ENCODE measurements around the gene UBL3.
A peak's percentile ranks its signal among the peaks of the same experiment; 100 is the strongest.

Gene UBL3

GRCh38 chr13:29753618-29754472, 96.6 kb downstream of the UBL3 start:
- DNase-seq: peak; percentile 16 to 31 (median 19)

- DNase-seq: no peak
Observed at GRCh38 chr13:29752175-29752574, 98.2 kb downstream of the UBL3 start.

DNA sequence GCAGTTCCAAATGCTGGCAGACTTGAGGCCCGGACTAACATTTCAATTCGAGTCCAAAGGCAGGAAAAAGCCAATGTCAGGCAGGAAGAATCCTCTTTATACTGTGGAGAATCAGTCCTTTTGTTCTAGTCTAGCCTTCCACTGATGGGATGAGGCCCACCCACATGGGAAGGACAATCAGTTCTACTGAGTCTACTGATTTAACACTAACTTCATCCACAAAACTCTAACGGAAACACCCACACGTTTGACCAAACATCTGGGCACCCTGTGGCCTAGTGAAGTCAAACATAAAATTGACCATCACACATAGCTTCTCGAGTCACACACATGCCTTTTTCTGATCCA, 100.3 kb downstream of the UBL3 start:
- no peak for DNase-seq

DNA sequence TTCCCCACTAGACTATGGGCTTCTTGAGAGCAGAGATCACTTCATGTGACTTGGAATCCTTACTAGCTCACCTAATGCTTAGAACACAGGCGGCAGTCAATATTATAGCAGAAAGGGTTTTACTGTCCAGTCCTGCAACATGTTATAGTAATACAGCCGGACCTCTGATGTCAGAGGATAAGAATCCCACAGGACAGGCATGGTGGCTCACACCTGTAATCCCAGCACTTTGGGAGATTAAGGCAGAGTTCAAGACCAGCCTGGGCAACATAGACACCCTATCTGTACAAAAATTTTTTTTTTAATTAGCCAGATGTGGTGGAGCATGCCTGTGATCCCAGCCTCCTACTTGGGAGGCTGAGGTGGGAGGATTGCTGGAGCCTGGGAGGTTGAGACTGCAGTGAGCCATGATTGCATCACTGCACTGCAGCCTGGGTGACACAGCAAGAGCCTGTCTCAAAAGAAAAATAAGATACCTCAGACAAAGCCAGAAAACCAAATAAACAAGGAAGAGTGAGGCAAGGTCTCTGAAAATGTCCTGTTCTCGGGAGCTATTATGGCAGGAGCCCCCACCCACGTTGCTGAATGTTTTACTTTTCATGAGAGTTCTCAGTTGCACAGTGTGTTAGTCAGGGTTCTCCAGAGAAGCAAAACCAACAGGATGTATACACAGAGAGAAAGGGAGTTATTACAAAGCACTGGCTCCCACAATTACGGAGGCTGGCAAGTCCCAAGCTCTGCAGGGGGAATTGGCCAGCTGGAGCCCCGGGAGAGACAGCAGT, 100.8 kb downstream of the UBL3 start:
- no peak for DNase-seq

GRCh38 chr13:29748097-29748496, 102.3 kb downstream of the UBL3 start:
- no peak for DNase-seq

GRCh38 chr13:29746148-29746677, 104.2 kb downstream of the UBL3 start:
- no peak for DNase-seq

DNA sequence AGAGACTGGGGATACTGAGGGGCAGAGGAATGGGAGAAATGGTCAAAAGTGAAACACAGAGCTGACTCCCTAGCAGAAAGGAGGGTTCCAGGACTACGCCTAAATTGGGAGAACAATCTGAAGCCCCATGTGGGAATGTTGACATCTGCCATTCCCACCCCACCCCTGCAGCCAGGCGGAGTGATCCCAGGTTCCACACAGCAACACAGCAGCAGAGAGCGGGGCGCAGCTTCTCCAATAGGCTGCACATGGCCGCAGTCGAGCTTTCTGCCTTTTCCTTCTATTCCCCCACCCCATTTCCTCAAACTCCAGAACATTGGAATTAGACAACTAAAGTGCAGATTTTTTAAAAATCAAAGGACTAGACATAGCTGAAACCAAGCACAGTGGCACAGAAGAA, 104.7 kb downstream of the UBL3 start:
- DNase-seq: no peak

DNA sequence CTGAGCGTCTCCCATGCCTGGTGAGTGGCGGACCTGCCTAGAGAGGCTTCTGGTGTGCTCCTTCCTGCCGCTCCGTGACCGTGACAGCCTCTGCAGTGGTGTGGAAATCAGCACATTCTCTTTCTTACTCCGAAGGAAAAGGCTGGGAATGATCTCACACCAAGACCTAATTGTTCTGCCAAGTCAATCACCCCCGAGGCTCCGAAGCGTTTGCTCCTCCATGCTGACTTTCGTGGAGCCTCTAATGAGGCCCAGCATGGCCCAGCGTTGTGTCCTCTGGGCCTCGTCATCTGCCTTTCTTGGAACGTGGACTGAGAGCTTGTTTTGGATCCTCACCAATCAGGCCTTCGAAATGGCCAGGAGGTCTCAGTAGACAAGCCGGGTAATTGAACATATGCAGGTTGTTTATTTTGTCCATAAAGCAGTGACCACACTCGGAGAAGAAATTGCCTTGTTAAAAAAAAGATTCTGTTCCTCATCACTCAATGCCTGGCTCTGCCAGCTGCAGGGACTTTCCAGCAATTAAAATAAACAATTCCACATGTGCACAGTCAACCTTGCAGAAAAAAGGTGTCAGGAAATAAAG, 107.1 kb downstream of the UBL3 start:
- no peak for DNase-seq

DNA sequence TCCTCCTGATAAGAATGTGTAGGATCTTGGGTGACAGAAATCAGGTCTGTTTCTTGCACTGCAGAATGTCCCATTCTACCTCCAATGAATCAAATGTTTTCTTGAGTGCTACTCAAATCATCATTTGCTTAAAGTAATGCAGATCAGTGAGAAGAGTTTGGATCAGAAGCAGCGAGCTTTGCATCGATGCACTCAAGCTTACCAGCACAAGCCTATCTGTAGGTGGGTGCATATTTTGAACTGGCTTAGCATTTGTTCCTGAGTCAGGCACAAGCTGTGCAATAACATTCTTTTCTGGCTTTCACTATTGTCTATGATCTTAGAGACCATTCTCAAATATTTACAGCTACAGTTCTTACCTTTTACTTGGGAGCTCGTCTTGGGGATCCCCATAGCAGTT, 109.5 kb downstream of the UBL3 start:
- DNase-seq: no peak

- no peak for DNase-seq
Observed at GRCh38 chr13:29737061-29737460, 113.4 kb downstream of the UBL3 start.

DNA sequence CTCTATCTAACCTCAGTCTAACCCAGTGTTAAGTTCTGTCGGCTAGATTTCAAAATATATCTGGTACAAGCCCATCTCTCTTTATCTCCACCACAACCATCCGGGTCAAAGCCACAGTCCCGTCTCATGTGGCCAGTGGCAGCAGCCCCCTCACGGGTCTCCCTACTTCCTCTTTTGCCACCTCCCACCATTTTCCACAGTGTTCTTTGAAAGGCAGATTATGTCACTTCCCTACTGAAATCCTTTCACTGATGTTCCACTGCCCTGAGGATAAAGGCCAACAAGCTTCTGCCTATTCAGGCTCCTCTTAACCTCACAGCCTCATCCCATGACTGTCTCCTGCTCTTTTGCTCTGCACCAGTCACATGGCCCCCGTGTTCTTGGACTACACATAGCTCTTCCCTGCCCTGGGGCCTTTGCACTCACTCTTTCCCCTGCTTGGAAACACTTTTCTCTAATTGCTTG, 117.2 kb downstream of the UBL3 start:
- DNase-seq: peak; percentile 63 to 75 (median 71)

DNA sequence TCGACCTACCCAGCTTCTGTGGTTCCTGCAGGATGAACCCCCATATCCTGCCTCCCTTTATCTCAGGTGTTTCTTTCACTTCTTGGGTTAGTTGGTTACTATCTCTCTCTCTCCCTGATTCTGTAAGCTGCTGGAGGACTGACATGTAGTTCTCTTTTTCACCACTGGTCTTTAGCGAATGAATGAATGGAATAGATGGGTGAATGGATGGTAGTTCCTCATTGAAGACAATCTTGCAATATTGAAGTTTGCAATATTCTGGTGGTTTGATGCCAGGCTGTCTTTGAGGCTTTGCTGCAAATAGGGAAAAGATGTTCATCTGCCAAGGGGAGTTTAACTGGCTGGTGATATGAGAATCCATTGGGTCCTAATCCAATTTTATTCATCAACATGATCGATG, 120.2 kb downstream of the UBL3 start:
- DNase-seq: no peak

GRCh38 chr13:29722415-29722814, 128.0 kb downstream of the UBL3 start:
- DNase-seq: no peak

GRCh38 chr13:29721766-29722165, 128.7 kb downstream of the UBL3 start:
- DNase-seq: no peak

DNA sequence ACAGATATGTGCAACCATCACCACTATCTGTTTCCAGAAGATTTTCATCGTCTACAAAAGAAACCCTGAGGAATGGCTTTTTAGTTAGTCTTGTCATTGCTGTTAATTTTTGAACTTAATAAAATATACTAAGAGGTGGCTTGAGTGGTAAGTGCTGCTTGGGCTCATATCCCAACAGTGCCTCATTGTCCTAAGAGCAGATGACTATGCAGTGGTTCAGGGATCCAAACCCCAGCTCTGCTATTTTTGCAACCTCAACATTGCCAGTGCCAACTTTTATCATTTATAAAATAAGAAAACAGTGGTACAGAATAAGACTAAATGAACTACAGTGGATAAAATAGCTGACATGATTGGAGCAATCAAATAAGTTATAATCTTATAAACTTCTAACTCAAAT, 131.7 kb downstream of the UBL3 start:
- no peak for DNase-seq

DNA sequence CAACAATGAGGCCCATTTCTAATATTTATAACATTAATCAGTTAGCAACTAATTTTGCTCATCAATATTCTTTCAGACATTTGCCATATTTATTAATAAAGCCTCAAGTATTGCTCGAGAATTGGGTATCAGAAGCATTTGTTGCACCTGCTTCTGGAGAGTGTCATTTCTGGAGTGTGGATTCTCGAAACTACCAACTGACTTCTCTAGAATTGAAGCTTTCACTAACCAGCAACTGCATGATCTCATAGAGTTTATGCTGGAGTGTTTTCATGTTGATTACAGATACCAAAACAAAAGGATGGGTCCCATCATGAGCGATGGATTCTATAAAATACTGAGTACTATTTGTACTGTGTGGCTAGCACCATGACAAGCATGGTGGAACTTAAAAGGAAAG, 133.9 kb downstream of the UBL3 start:
- no peak for DNase-seq

Data from suppressor macrophage treated with lipopolysaccharide for 1 hour (primary cell).